Endometrial microvascular endothelial cells (primary cell): ENCODE data around the gene DPEP1. TPM values are rescaled to one million over a fixed set of nuclear protein-coding genes. Genes with fewer than 3 reads are reported as not detected.

Experiments
- in situ Hi-C: cut with HindIII; loops from 2 replicates; pipeline ENCODE4 v1.10.0; 2017; ENCODE audit warnings: low sequenced_read_pairs, low pct_unique_long_range_greater_than_20kb; ENCODE audit errors: inconsistent ontology term
- total RNA-seq: library from RNA; depleted of rRNA; stranded (reverse); fragments of >200 nt; gene quantifications from one replicate; pipeline ENCODE4 v1.2.3, GENCODE V29; 2015; ENCODE audit errors: inconsistent ontology term

Gene DPEP1
- total RNA-seq, 1 donor from 2014 or later, result not detected

- in situ Hi-C loops, result no loop called here
These were observed 851 bp upstream of the DPEP1 start for GRCh38 chr16:89612415-89613166.

DNA sequence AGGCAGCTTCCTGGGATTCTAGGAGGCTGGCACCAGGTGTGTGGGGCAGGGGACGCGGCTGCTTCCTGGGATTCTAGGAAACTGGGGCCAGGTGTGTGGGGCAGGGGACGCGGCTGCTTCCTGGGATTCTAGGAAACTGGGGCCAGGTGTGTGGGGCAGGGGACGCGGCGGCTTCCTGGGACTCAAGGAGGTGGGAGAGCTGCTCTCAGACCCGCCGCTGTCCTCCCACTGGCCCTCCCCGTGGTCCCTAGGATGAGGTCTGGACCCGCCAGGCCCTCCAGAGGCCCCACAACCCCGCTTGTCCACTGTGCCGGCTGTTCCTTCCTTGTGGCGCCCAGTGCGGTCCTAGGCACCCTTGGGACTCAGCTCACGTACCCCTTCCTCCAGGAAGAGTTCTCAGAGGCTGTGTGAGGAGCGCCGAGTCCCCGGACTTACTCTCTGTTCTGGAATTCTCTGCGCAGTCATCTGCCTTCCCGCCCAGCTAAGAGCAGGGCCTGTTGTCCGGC, 565 bp downstream of the DPEP1 start:
- in situ Hi-C loops, result no loop called here

GRCh38 chr16:89615176-89615575, 1.7 kb downstream of the DPEP1 start:
- in situ Hi-C loops, result no loop called here

DNA sequence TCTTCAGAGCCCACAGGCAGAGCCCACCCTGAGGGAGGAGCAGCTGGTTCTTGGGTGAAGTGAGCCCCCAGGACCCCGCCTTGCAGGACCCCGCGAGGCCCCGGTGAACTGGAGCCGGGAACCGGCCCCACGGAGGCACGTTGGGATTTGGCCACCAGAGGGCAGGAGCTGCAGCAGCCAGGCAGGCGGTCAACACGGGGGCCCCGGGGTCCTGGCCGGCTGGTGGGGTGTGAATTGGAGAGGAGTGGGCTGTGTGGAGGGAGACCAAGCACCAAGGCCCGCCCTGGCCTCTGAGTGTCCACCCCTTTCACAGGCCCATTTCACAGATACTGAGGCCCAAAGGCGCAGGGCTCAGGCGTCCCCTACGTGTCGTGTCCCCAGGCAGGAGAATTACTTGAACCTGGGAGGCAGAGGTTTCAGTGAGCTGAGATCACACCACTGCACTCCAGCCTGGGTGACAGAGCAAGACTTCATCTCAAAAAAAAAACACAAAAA, 2.2 kb downstream of the DPEP1 start:
- in situ Hi-C loops, result no loop called here

DNA sequence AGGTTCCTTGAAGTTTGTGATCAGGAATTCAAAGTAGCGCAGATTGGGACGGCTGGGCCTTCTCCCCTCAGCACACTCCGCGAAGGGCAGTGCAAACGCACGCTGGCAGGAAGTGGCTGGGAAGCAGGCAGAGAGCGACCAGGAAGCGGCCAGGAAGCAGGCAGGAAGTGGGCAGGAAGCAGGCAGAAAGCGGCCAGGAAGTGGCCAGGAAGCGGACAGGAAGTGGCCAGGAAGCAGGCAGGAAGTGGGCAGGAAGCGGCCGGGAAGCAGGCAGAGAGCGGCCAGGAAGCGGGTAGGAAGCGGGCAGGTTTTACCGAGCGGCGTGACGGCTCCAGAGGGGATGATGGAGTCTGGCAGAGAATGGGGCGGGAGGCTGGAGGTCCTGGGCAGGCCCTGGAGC, 3.2 kb downstream of the DPEP1 start:
- in situ Hi-C loops, result no loop called here

GRCh38 chr16:89617036-89617435, 3.6 kb downstream of the DPEP1 start:
- in situ Hi-C loops, result no loop called here

GRCh38 chr16:89618109-89618998, 4.9 kb downstream of the DPEP1 start:
- in situ Hi-C loops, result no loop called here

DNA sequence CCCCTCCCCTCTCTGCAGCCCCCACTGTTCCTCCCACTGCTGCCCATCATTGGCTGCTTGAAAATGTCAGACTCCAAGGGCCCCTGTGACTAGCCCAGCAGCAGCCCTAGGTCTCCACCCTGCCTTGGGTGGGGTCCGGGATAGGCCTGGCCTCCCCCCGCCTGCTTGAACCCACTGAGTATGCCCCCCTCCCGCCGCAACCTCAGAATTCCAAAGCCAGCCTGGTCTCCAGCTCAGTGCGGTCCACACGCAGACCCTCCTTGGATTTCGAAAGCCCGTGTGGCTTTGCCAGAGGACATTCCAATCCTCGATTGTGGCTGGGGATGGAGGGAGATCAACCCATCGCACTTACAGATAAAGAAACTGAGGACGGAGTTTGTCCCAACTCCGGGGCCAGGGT, 6.4 kb downstream of the DPEP1 start:
- in situ Hi-C loops, result no loop called here

DNA sequence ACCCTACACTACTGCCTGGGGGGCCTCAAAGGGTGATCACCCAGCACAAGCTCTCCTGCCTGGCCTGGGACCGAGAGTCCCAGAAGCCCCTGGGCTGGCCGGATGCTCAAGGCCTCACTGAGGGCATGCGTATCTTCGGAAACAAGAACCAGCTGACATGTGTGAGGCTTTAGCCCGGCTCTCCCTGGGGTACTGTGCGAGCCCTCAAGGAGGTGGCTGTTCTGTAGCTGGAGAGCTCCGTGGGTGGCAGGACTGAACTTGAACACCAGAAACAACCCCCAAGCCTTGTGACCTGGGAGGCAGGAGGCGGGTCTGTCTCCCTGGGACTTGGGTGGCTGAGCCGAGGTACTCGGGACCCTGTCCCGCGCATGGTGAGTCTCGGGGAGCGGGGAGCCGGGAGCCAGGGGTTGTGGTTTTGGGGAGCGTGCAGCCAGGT, 7.0 kb downstream of the DPEP1 start:
- in situ Hi-C loops, result no loop called here

- in situ Hi-C loops, result no loop called here
These were observed 7.8 kb downstream of the DPEP1 start for GRCh38 chr16:89621136-89621697.

DNA sequence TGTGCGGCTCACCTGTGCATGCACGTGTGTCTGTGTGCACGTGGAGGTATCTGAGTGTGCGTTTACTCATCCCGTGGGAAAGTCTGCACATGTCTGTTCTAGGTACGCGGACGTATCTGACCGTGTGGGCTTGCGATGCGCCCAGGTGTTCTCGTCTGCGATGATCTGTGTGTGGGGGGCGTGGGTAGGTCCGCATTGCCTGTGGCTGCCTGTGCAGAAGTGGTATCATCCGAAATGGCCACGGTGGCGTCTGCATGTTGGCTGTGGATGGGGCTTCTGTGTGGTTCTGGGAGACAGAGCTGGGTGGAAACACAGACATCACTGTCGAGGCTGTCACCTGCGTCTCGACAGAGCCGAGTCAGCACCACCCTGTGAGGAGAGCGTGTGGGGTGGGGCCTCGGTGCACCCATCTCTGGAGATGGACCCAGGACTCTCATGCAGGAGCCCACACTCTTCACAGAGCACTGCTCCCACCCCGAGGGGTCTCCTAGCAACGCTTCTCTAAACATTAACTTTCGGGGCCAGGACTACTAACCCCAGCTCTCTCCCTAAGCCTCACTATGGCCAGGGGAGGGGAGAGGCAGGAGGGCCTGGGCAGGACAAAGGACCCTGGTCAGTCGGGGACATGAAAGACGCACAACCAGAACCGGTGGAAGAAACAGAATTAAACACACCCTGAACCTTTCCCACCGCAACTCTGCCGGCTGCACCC, 8.4 kb downstream of the DPEP1 start:
- in situ Hi-C loops, result no loop called here

- in situ Hi-C loops, result no loop called here
These were observed 10.2 kb downstream of the DPEP1 start for GRCh38 chr16:89623511-89624261.

GRCh38 chr16:89624777-89625761, 11.6 kb downstream of the DPEP1 start:
- in situ Hi-C loops, result no loop called here

GRCh38 chr16:89629827-89630610, 16.6 kb downstream of the DPEP1 start:
- in situ Hi-C loops, result no loop called here

- in situ Hi-C loops, result no loop called here
These were observed 19.7 kb downstream of the DPEP1 start for GRCh38 chr16:89633064-89633631.
